ENCODE measurements around the gene DDX51.

DDX51 gene

DNA sequence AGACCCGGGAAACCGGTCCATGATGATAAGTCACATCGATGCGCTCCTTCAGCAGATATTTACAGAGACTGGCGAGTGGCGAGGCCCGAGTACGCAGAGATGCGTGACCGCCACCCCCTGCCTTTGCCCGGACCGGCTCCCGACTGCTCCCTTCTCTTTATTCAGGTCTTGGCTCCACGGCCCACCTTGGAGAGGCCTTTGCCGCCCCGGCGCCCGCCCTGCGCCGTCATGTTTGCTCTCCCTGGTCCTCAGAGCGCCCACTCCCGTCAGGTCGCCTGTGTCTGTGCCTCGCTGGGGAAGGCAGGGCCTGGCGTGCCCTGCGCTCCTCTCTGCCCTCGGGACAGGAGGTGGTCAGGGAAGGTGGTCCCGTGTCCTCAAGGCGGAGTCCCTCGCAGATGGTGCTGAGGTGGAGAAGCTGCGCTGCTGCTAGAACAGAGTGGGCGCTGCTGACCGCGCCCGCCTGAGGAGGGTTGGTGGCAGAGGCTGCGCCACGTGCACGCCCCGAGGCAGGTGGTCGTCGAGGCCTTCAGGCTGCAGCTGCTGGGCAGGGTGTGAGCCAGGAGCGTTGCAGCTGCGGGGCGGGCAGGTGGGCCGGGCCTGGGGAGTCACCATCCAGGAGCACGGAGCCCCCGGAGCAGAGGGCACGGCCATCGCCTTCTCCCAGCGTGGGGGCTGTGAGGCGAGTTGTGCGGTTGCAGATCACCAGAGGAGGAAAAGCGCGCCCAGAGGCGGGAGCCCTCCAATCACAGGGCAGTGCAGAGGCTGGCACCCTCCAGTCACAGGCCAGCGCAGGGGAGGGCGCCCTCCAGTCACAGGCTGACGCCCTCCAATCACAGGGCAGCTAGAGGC lies 27.2 kb downstream of the DDX51 start:
- peaks cover 3% of the 10 kb centered on the region for H3K36me3 ChIP-seq (ENCODE audit: control insufficient read depth, insufficient read depth, low read length)
- H3K79me1 ChIP-seq (ENCODE audit: low read length) = no peaks in the 10 kb centered on the region
- H3K27me3 ChIP-seq (ENCODE audit: insufficient read depth, low read length, poor library complexity) = no peaks in the 10 kb centered on the region
- H3K79me2 ChIP-seq (ENCODE audit: control insufficient read depth, insufficient read depth, low read length) = no peaks in the 10 kb centered on the region
- H3K27ac ChIP-seq (ENCODE audit: low read depth, low read length) = no peak overlapping the region
- no peak overlapping the region for H3K56ac ChIP-seq (ENCODE audit: low read length)
- H2BK5ac ChIP-seq (ENCODE audit: low read length) = no peak overlapping the region
- H4K8ac ChIP-seq (ENCODE audit: low read depth, low read length) = no peak overlapping the region
- H3K9ac ChIP-seq (ENCODE audit: low read length) = no peak overlapping the region
- no peaks in the 10 kb centered on the region for H3K4me1 ChIP-seq (ENCODE audit: control insufficient read depth, low read depth, low read length)
- no peak overlapping the region for H4K5ac ChIP-seq (ENCODE audit: low read length)
- no peak overlapping the region for H2BK120ac ChIP-seq (ENCODE audit: low read depth, low read length)
- no CpG with 5 or more reads among the region's 58 CpGs for WGBS (ENCODE audit: extremely low coverage, insufficient coverage, low lambda C conversion rate)
- no peak for DNase-seq
- no peak overlapping the region for H3K4me2 ChIP-seq (ENCODE audit: low read length)
- no peak overlapping the region for H3K18ac ChIP-seq (ENCODE audit: low read length)
- H3K23ac ChIP-seq (ENCODE audit: low read length) = no peak overlapping the region
- no peak overlapping the region for H3K4ac ChIP-seq (ENCODE audit: low read depth, low read length)
- no peak overlapping the region for H3K4me3 ChIP-seq (ENCODE audit: low read length)
- no peak overlapping the region for H2AK5ac ChIP-seq (ENCODE audit: low read length)
- H2BK15ac ChIP-seq (replicated peaks; ENCODE audit: low read depth) = no peak overlapping the region

DNA sequence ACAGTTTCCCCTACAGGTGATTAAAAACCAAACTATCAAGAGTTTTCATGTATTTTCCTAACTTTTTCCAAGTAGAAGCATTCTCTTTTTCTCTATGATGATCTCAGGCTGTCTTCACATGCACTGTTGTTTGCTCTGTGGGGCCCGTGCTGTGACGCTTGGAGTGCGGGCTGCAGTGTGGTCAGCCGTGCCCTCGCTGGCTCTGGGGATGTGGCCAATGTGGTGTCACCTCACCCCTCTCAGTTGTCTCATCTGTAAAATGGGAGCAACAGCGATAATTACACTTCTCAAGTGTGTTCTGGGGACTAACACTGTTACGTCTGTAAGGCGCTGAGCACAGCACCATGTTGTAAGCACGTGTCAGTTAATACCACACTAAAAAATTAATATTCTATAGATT lies 28.6 kb downstream of the DDX51 start:
- Histone ChIP-seq H4K5ac (ENCODE audit: low read length) (no peak overlapping the region), H2BK120ac (ENCODE audit: low read depth, low read length) (no peak overlapping the region), H3K23ac (ENCODE audit: low read length) (no peak overlapping the region), H3K79me1 (ENCODE audit: low read length) (no peaks in the 10 kb centered on the region), H3K36me3 (ENCODE audit: control insufficient read depth, insufficient read depth, low read length) (peaks cover 3% of the 10 kb centered on the region), H2BK5ac (ENCODE audit: low read length) (no peak overlapping the region), H3K4me2 (ENCODE audit: low read length) (no peak overlapping the region), H3K56ac (ENCODE audit: low read length) (no peak overlapping the region), H3K4ac (ENCODE audit: low read depth, low read length) (no peak overlapping the region), H3K4me1 (ENCODE audit: control insufficient read depth, low read depth, low read length) (no peaks in the 10 kb centered on the region), H3K27ac (ENCODE audit: low read depth, low read length) (no peak overlapping the region), H4K8ac (ENCODE audit: low read depth, low read length) (no peak overlapping the region), H3K18ac (ENCODE audit: low read length) (no peak overlapping the region), H3K9ac (ENCODE audit: low read length) (no peak overlapping the region), H3K4me3 (ENCODE audit: low read length) (no peak overlapping the region), H3K27me3 (ENCODE audit: insufficient read depth, low read length, poor library complexity) (no peaks in the 10 kb centered on the region), H2AK5ac (ENCODE audit: low read length) (no peak overlapping the region), H3K79me2 (ENCODE audit: control insufficient read depth, insufficient read depth, low read length) (no peaks in the 10 kb centered on the region), H2BK15ac (replicated peaks; ENCODE audit: low read depth) (no peak overlapping the region)
- no peak for DNase-seq
- no CpG with 5 or more reads among the region's 9 CpGs for WGBS (ENCODE audit: extremely low coverage, insufficient coverage, low lambda C conversion rate)

DNA sequence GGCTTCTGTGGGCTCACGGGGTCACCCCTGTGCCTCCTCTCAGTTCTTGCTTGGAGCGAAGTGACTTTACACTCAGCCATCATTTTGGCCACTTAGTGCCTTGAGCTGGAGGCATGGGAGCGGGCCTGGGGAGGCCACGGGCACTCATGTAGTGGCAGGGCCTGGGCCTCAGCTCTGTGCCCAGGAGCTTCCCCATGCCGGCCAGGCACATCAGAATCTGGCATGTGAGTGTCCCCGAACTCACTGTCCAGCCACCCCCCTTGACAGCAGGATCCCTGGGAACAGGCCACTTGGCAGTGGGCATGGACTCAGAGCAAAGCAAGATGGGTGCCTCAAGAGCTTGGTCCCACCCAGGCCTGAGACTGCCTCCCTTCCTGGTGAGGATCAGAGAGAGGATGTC lies 29.5 kb downstream of the DDX51 start:
- Histone ChIP-seq H3K79me1 (ENCODE audit: low read length) (no peaks in the 10 kb centered on the region), H4K5ac (ENCODE audit: low read length) (no peak overlapping the region), H3K18ac (ENCODE audit: low read length) (no peak overlapping the region), H2BK5ac (ENCODE audit: low read length) (no peak overlapping the region), H3K27me3 (ENCODE audit: insufficient read depth, low read length, poor library complexity) (no peaks in the 10 kb centered on the region), H2AK5ac (ENCODE audit: low read length) (no peak overlapping the region), H3K23ac (ENCODE audit: low read length) (no peak overlapping the region), H3K56ac (ENCODE audit: low read length) (no peak overlapping the region), H3K36me3 (ENCODE audit: control insufficient read depth, insufficient read depth, low read length) (peaks cover 4% of the 10 kb centered on the region), H3K27ac (ENCODE audit: low read depth, low read length) (no peak overlapping the region), H2BK120ac (ENCODE audit: low read depth, low read length) (no peak overlapping the region), H3K9ac (ENCODE audit: low read length) (no peak overlapping the region), H3K4me3 (ENCODE audit: low read length) (no peak overlapping the region), H4K8ac (ENCODE audit: low read depth, low read length) (no peak overlapping the region), H3K4me1 (ENCODE audit: control insufficient read depth, low read depth, low read length) (no peaks in the 10 kb centered on the region), H2BK15ac (replicated peaks; ENCODE audit: low read depth) (no peak overlapping the region), H3K79me2 (ENCODE audit: control insufficient read depth, insufficient read depth, low read length) (no peaks in the 10 kb centered on the region), H3K4ac (ENCODE audit: low read depth, low read length) (no peak overlapping the region), H3K4me2 (ENCODE audit: low read length) (no peak overlapping the region)
- no peak for DNase-seq
- whole genome bisulfite sequencing (ENCODE audit: extremely low coverage, insufficient coverage, low lambda C conversion rate) = no CpG with 5 or more reads among the region's 6 CpGs

DNA sequence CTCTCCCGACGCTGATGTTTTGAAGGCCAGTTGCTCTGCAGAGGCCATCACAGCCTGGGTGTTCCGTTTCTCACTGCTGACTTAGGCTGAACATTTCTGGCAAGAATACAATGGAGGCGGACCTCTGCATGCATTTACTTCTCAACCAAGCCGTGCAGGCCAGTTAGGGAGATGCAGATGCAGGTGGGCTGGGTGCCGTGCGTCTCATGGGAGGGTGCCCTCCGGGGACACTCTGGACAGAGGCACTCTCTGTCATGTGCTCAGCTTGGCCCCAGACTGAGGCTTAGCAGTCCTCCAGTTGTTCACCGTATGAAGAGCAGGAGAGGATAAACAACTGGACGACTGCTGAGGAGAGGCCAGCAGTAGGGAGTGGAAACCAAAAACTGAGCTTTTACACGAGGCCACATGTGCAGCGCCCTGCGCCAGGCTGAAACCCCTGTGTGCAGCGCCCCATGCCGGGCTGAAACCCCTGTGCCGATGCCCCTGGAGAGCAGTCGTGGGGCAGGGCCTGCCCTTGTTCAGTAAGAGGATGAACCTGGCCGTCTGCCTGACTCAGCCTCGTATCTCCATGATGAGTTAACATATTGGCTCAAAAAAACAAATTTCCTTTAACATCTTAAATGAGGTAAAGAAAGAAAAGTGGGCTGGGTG lies 32.3 kb downstream of the DDX51 start:
- Histone ChIP-seq H4K8ac (ENCODE audit: low read depth, low read length) (no peak overlapping the region), H3K4me3 (ENCODE audit: low read length) (no peak overlapping the region), H2BK5ac (ENCODE audit: low read length) (no peak overlapping the region), H2BK15ac (replicated peaks; ENCODE audit: low read depth) (no peak overlapping the region), H3K9ac (ENCODE audit: low read length) (no peak overlapping the region), H3K4me2 (ENCODE audit: low read length) (no peak overlapping the region), H3K79me2 (ENCODE audit: control insufficient read depth, insufficient read depth, low read length) (no peaks in the 10 kb centered on the region), H3K4ac (ENCODE audit: low read depth, low read length) (no peak overlapping the region), H3K79me1 (ENCODE audit: low read length) (no peaks in the 10 kb centered on the region), H2BK120ac (ENCODE audit: low read depth, low read length) (no peak overlapping the region), H3K4me1 (ENCODE audit: control insufficient read depth, low read depth, low read length) (no peaks in the 10 kb centered on the region), H4K5ac (ENCODE audit: low read length) (no peak overlapping the region), H3K23ac (ENCODE audit: low read length) (no peak overlapping the region), H2AK5ac (ENCODE audit: low read length) (no peak overlapping the region), H3K27me3 (ENCODE audit: insufficient read depth, low read length, poor library complexity) (no peaks in the 10 kb centered on the region), H3K18ac (ENCODE audit: low read length) (no peak overlapping the region), H3K27ac (ENCODE audit: low read depth, low read length) (no peak overlapping the region), H3K36me3 (ENCODE audit: control insufficient read depth, insufficient read depth, low read length) (peaks cover 4% of the 10 kb centered on the region), H3K56ac (ENCODE audit: low read length) (no peak overlapping the region)
- WGBS (ENCODE audit: extremely low coverage, insufficient coverage, low lambda C conversion rate) = no CpG with 5 or more reads among the region's 19 CpGs
- no peak for DNase-seq

DNA sequence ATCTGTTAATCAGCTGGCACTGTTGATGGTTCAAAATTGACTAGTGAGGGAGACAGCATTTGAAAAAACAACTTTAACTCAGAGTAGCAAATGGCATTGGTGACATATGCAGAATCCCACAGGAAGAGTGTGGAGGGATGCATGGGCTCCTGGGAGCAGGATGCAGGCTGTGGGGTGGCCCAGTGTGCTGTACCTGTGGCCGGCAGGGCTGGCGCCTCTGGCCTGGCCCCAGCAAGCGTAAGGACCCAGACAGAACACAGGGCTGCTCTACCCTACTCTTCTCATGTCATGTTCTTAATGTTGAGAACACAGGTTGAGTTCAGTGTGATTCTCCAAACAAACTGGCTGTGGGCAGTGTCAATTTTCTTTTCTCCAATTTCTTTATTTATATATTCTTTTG lies 33.4 kb downstream of the DDX51 start:
- Histone ChIP-seq H3K79me2 (ENCODE audit: control insufficient read depth, insufficient read depth, low read length) (no peaks in the 10 kb centered on the region), H3K23ac (ENCODE audit: low read length) (no peak overlapping the region), H2AK5ac (ENCODE audit: low read length) (no peak overlapping the region), H3K79me1 (ENCODE audit: low read length) (no peaks in the 10 kb centered on the region), H3K36me3 (ENCODE audit: control insufficient read depth, insufficient read depth, low read length) (peaks cover 4% of the 10 kb centered on the region), H3K18ac (ENCODE audit: low read length) (no peak overlapping the region), H2BK5ac (ENCODE audit: low read length) (no peak overlapping the region), H3K4me1 (ENCODE audit: control insufficient read depth, low read depth, low read length) (no peaks in the 10 kb centered on the region), H2BK15ac (replicated peaks; ENCODE audit: low read depth) (no peak overlapping the region), H3K4me2 (ENCODE audit: low read length) (no peak overlapping the region), H3K9ac (ENCODE audit: low read length) (no peak overlapping the region), H4K8ac (ENCODE audit: low read depth, low read length) (no peak overlapping the region), H4K5ac (ENCODE audit: low read length) (no peak overlapping the region), H3K27ac (ENCODE audit: low read depth, low read length) (no peak overlapping the region), H2BK120ac (ENCODE audit: low read depth, low read length) (no peak overlapping the region), H3K56ac (ENCODE audit: low read length) (no peak overlapping the region), H3K4me3 (ENCODE audit: low read length) (no peak overlapping the region), H3K27me3 (ENCODE audit: insufficient read depth, low read length, poor library complexity) (no peaks in the 10 kb centered on the region), H3K4ac (ENCODE audit: low read depth, low read length) (no peak overlapping the region)
- no CpG with 5 or more reads among the region's 3 CpGs for WGBS (ENCODE audit: extremely low coverage, insufficient coverage, low lambda C conversion rate)
- no peak for DNase-seq

Data from mesendoderm (in vitro differentiated cells).